Transverse colon (tissue), 4 donors: ENCODE measurements around the gene LRRC14B. TPM values are rescaled to one million over a fixed set of nuclear protein-coding genes. Genes with fewer than 3 reads are reported as not detected.
"Not testable (repeated sequence)": the region's sequence is repeated elsewhere in the genome, so short reads cannot be mapped to it uniquely, and the experiment has no call there.

Source experiments
- DNase-seq: peaks from one replicate; pipeline ENCODE4 v3.0.0-alpha.2; 2019
- H3K27ac ChIP-seq, 4 donors: fragments of 200-600 bp; sonication (generic); 2 replicates each; pipeline ENCODE4 v1.5.1; 2016 to 2018; ENCODE audit warnings: inconsistent platforms in 4 of 4
- H3K27me3 ChIP-seq: fragments of 200-600 bp; sonication (generic); 2 replicates; pipeline ENCODE4 v1.5.1; 2017; ENCODE audit warnings: inconsistent platforms
- H3K36me3 ChIP-seq, 4 donors: fragments of 200-600 bp; sonication (generic); 2 replicates each; pipeline ENCODE4 v1.5.1; 2017 to 2019; ENCODE audit warnings: inconsistent platforms in 4 of 4
- H3K4me1 ChIP-seq, 4 donors: fragments of 200-600 bp; sonication (generic); 2 replicates each; pipeline ENCODE4 v1.5.1; 2017 to 2020; ENCODE audit warnings: inconsistent platforms in 4 of 4
- H3K4me3 ChIP-seq, 4 donors: fragments of 200-600 bp; sonication (generic); 1 replicate in 1 of 4; 2 replicates in 3 of 4; pipeline versions ENCODE4 v1.5.1 to v1.6.1; 2017 to 2019; ENCODE audit warnings: inconsistent platforms in 4 of 4
- H3K9me3 ChIP-seq, 2 donors: fragments of 200-600 bp; sonication (generic); 2 replicates each; pipeline ENCODE4 v1.5.1; 2017 to 2019; ENCODE audit warnings: inconsistent platforms in 2 of 2
- WGBS, 2 donors: methylation state at CpG; one replicate each; pipeline ENCODE4 v1.1.5; 2018; ENCODE audit warnings: low coverage in 1 of 2; 5-methylcytosine and 5-hydroxymethylcytosine counted together
- in situ Hi-C, 4 donors: fragments of 200-750 bp; cut with MboI; loops; one replicate each; pipeline versions ENCODE4 v1.15.0 to v1.15.1; 2017; ENCODE audit warnings: low sequenced_read_pairs in 3 of 4, low pct_ligation_motif_present in 1 of 4, low pct_unique_long_range_greater_than_20kb in 1 of 4
- intact Hi-C: fragments of 100-400 bp; cut with DNase I; formaldehyde crosslinking; loops from one replicate; pipeline ENCODE4 v1.15.1; 2023; ENCODE audit warnings: low total_unique reads
- small RNA-seq, 4 donors: library from RNA; depleted of rRNA; stranded (forward); fragments of <200 nt; gene quantifications; one replicate each; pipeline ENCODE3, GENCODE V24; 2016
- total RNA-seq, 4 donors: library from RNA; depleted of rRNA; stranded (reverse); fragments of >200 nt; gene quantifications; one replicate each; pipeline ENCODE4 v1.1.0, GENCODE V29; 2016

The LRRC14B gene
- total RNA-seq, 4 donors from 2014 or later = not detected

- H3K27ac ChIP-seq, H3K4me3 ChIP-seq, H3K9me3 ChIP-seq, DNase-seq, H3K4me1 ChIP-seq, H3K27me3 ChIP-seq, intact Hi-C loops, in situ Hi-C loops: not testable (repeated sequence)
- H3K36me3 ChIP-seq = peaks cover 0 to 65% (median 25%) of the 10 kb centered on the region in 4 donors
- 95 to 96% methylated on average over 5 of the region's 5 CpGs for whole genome bisulfite sequencing, 2 donors
These were observed 54.4 kb downstream of the LRRC14B start for GRCh38 chr5:245717-246116.

Small RNA genes lying within 50 kb of the gene (small RNA-seq; reads per million reads assigned to genes)
- gene RF00019 = 0 reads per million in 4 donors

Other genes with a start within 250 kb of the LRRC14B start
- gene PLEKHG4B, start 99.3 kb upstream of the LRRC14B start, total RNA-seq = under 1 TPM in 3 of 4 donors, not detected in 1; under 0.01 to 0.40 (median under 0.01) TPM
- 1 to 10 TPM; 1.2 to 4.9 (median 4.8) TPM for gene CCDC127, start 26.7 kb downstream of the LRRC14B start, total RNA-seq
- 100 to 1,000 TPM; 155 to 471 (median 250) TPM for gene SDHA, start 26.8 kb downstream of the LRRC14B start, total RNA-seq
- 100 to 1,000 TPM in 1 of 4 donors, 10 to 100 TPM in 3; 85.3 to 112 (median 86.3) TPM for gene PDCD6, start 80.2 kb downstream of the LRRC14B start, total RNA-seq
- 1 to 10 TPM; 1.3 to 8.8 (median 1.5) TPM for gene AHRR, start 130.2 kb downstream of the LRRC14B start, total RNA-seq